Stomach (tissue), 9 donors: Measurements from ENCODE around the gene CYP4F22. TPM values are rescaled to one million over a fixed set of nuclear protein-coding genes. Genes with fewer than 3 reads are reported as not detected.

ENCODE experiments used
- DNase-seq, 2 donors: peaks; one replicate each; pipeline versions ENCODE4 v3.0.0 to v3.0.0-alpha.2; 2013 to 2019
- H3K27ac ChIP-seq, 5 donors: fragments of 200-600 bp in 4 of 5; sonication (generic) in 4 of 5; one replicate each; pipeline ENCODE4 v1.5.1; 2013 to 2019; ENCODE audit warnings: mild to moderate bottlenecking in 1 of 5, moderate library complexity in 1 of 5
- H3K27me3 ChIP-seq, 3 donors: fragments of 200-600 bp; sonication (generic); one replicate each; pipeline ENCODE4 v1.5.1; 2017 to 2019; ENCODE audit warnings: mixed run types in 1 of 3
- H3K36me3 ChIP-seq, 4 donors: fragments of 200-600 bp; sonication (generic); 1 replicate in 3 of 4; 2 replicates in 1 of 4; pipeline ENCODE4 v1.5.1; 2016 to 2019
- H3K4me1 ChIP-seq, 4 donors: fragments of 200-600 bp; sonication (generic); one replicate each; pipeline ENCODE4 v1.5.1; 2016 to 2019
- H3K4me3 ChIP-seq, 4 donors: fragments of 200-600 bp; sonication (generic) in 3 of 4; one replicate each; pipeline ENCODE4 v1.5.1; 2016 to 2019; ENCODE audit warnings: mild to moderate bottlenecking in 1 of 4
- H3K9me3 ChIP-seq, 4 donors: fragments of 200-600 bp; sonication (generic); one replicate each; pipeline ENCODE4 v1.5.1; 2016 to 2019
- EP300 ChIP-seq: sonication (generic); formaldehyde crosslinking; IDR thresholded peaks from one replicate; pipeline ENCODE4 v1.6.1; 2017; ENCODE audit warnings: antibody characterized with exemption
- POLR2A ChIP-seq, 4 donors: fragments of 450-650 bp; IDR thresholded peaks; one replicate each; pipeline ENCODE4 v1.6.1; 2016; ENCODE audit warnings: antibody characterized with exemption in 4 of 4, control low read depth in 2 of 4, mild to moderate bottlenecking in 1 of 4, moderate library complexity in 1 of 4
- POLR2AphosphoS5 ChIP-seq, 3 donors: sonication (generic); formaldehyde crosslinking; IDR thresholded peaks; one replicate each; pipeline ENCODE4 v1.6.1; 2016; ENCODE audit warnings: antibody characterized with exemption in 3 of 3
- WGBS, 5 donors: extraction: QIAGEN DNeasy Blood & Tissue Kit in 3 of 5; methylation state at CpG; one replicate each; pipeline versions ENCODE4 v1.1.5 to v1.1.7; 2013 to 2018; 5-methylcytosine and 5-hydroxymethylcytosine counted together
- intact Hi-C: fragments of 100-400 bp; cut with DNase I; formaldehyde crosslinking; loops from one replicate; pipeline ENCODE4 v1.15.1; 2023; ENCODE audit warnings: low total_unique reads
- polyA plus RNA-seq, 3 donors: library from polyadenylated mRNA; stranded (reverse); fragments of 200-250 nt; gene quantifications; one replicate each; pipeline ENCODE4 v1.2.3, GENCODE V29; 2013
- total RNA-seq, 5 donors: library from RNA; depleted of rRNA; stranded (reverse); fragments of >200 nt; gene quantifications; one replicate each; pipeline versions ENCODE4 v1.1.0 to v1.2.3, GENCODE V29; 2014 to 2016
- TF ChIP-seq, protein P1 (sequence below), 7 experiments: fragments of 450-650 bp in 4 of 7; fragments of 200-600 bp in 3 of 7; sonication (generic) in 3 of 7; IDR thresholded peaks; one replicate each; pipeline ENCODE4 v1.5.1; 2016 to 2019; ENCODE audit warnings: antibody characterized with exemption in 7 of 7, control low read depth in 2 of 7, mild to moderate bottlenecking in 1 of 7
- donor health status: healthy with polysubstance abuse.
- donor health status: Bipolar disorder and iron deficiency.
- donor health status: healthy.

Gene CYP4F22
- total and polyA plus RNA-seq, 8 donors: 0.12 to 21.6 (median 0.71) TPM; not detected in 2

DNA sequence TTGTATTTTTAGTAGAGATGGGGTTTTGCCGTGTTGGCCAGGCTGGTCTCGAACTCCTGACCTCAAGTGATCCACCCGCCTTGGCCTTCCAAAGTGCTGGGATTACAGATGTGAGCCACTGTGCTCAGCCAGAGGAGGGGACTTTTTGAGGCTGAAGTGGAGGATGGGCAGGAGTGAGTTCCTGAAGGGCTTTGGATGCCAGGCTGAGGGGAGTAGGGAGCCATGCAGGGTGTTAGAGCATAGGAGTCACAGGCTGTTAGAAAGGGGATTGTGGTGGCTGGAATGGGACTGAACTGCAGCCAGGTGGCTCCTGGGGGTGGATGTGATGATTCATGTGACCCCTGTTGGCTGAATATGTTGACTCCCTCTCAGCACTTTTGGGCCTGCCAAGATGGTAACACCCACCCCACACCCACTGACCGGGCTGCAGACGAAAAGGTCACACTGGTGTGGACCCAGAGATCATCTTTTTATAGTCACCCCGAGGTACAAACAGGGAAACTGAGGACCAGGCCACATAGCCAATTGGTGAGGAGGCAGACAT lies 11.2 kb downstream of the CYP4F22 start:
- peaks cover 0 to 21% (median 19%) of the 10 kb centered on the region in 4 donors for H3K9me3 ChIP-seq

DNA sequence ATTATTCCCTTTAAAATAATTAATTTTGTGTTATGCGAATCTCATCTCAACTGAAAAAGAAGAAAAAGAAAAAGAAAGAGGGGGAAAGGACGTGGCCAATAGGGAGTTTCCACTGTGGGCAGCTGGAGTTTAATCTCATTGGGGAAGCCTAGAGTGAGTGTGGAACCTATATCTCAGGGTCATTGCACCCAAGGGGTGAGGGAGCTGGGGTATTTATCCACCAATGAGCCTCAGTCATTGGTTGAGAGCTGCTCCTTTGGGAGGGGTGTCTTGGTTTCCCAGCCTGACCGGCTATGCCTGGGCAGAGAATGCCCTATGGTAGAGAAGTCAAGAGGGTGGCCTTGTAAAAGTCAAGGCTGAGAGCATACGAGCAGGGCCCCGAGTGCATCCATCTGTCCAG lies 16.5 kb downstream of the CYP4F22 start:
- Histone ChIP-seq H3K4me1 (no peaks in the 10 kb centered on the region), H3K9me3 (peaks cover 0 to under 1% (median 0%) of the 10 kb centered on the region in 4 donors), H3K4me3 (no peak overlapping the region), H3K27ac (no peak overlapping the region), H3K27me3 (peaks cover 0 to 31% (median 0%) of the 10 kb centered on the region in 3 donors), H3K36me3 (no peaks in the 10 kb centered on the region)
- TF ChIP-seq, protein P1, sequence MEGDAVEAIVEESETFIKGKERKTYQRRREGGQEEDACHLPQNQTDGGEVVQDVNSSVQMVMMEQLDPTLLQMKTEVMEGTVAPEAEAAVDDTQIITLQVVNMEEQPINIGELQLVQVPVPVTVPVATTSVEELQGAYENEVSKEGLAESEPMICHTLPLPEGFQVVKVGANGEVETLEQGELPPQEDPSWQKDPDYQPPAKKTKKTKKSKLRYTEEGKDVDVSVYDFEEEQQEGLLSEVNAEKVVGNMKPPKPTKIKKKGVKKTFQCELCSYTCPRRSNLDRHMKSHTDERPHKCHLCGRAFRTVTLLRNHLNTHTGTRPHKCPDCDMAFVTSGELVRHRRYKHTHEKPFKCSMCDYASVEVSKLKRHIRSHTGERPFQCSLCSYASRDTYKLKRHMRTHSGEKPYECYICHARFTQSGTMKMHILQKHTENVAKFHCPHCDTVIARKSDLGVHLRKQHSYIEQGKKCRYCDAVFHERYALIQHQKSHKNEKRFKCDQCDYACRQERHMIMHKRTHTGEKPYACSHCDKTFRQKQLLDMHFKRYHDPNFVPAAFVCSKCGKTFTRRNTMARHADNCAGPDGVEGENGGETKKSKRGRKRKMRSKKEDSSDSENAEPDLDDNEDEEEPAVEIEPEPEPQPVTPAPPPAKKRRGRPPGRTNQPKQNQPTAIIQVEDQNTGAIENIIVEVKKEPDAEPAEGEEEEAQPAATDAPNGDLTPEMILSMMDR (IDR thresholded peaks at IDR 0.05): no peak
- TF ChIP-seq EP300 (no peak), POLR2A (IDR thresholded peaks at IDR 0.05) (no peak), POLR2AphosphoS5 (IDR thresholded peaks at IDR 0.05) (no peak)
- DNase-seq: no peak
- intact Hi-C loops: no loop called here
- 72 to 87% (median 77%) methylated on average over 5 of the region's 5 CpGs for WGBS, 5 donors

More for the DNA sequence above, 11.2 kb downstream of the CYP4F22 start:
- WGBS, 5 donors: 65 to 76% (median 71%) methylated on average over 6 of the region's 6 CpGs
- intact Hi-C loops: no loop called here
- peaks cover 0 to 36% (median 0%) of the 10 kb centered on the region in 3 donors for H3K27me3 ChIP-seq
- DNase-seq: no peak
- no peaks in the 10 kb centered on the region for H3K4me1 ChIP-seq
- no peak for TF ChIP-seq POLR2AphosphoS5 (IDR thresholded peaks at IDR 0.05)
- TF ChIP-seq POLR2A (IDR thresholded peaks at IDR 0.05): no peak
- TF ChIP-seq EP300: no peak
- TF ChIP-seq, protein P1 (IDR thresholded peaks at IDR 0.05): no peak
- H3K27ac ChIP-seq: no peak overlapping the region
- no peaks in the 10 kb centered on the region for H3K36me3 ChIP-seq
- H3K4me3 ChIP-seq: no peak overlapping the region

DNA sequence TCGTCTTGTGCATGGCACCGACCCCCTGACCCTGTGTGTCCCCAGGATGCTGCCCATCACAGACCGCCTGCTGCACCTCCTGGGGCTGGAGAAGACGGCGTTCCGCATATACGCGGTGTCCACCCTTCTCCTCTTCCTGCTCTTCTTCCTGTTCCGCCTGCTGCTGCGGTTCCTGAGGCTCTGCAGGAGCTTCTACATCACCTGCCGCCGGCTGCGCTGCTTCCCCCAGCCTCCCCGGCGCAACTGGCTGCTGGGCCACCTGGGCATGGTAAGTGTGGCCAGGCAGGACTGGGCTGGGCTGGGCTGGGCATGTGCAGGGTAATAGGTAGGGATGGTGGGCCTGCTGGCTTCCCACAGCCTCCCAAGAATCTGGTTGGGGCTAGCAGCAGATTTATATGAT lies 17.0 kb downstream of the CYP4F22 start:
- H3K36me3 ChIP-seq: no peaks in the 10 kb centered on the region
- H3K27ac ChIP-seq: no peak overlapping the region
- TF ChIP-seq POLR2A (IDR thresholded peaks at IDR 0.05) (no peak), EP300 (no peak), POLR2AphosphoS5 (IDR thresholded peaks at IDR 0.05) (no peak)
- TF ChIP-seq, protein P1 (IDR thresholded peaks at IDR 0.05): no peak
- intact Hi-C loops: no loop called here
- peaks cover 0 to 4% (median under 1%) of the 10 kb centered on the region in 4 donors for H3K9me3 ChIP-seq
- DNase-seq: no peak
- H3K4me1 ChIP-seq: no peaks in the 10 kb centered on the region
- no peak overlapping the region for H3K4me3 ChIP-seq
- 80 to 90% (median 87%) methylated on average over 13 to 15 of the region's 15 CpGs for WGBS, 5 donors
- peaks cover 0 to 29% (median 0%) of the 10 kb centered on the region in 3 donors for H3K27me3 ChIP-seq

DNA sequence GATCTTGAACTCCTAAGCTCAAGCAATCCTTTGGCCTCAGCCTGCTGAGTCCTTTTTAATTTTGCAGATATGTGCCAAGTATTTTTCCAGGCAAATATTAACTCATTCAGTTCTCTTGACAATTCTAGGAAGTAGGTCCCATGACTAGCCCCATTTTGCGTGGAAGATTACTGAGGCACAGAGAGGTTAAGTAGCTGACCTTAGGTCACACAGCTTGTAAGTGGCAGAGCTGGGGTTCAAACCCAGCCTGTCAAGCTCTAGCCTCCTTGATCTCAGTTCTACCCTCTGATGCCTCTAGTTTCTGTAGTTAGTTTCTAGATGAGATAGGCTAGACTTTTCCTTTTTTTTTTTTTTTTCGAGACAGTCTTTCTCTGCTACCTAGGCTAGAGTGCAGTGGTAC lies 18.1 kb downstream of the CYP4F22 start:
- 71 to 87% (median 75%) methylated on average over 2 of the region's 2 CpGs for WGBS, 5 donors
- Histone ChIP-seq H3K4me3 (no peak overlapping the region), H3K4me1 (no peaks in the 10 kb centered on the region), H3K9me3 (peaks cover 0 to 4% (median 2%) of the 10 kb centered on the region in 4 donors), H3K27ac (no peak overlapping the region), H3K36me3 (no peaks in the 10 kb centered on the region), H3K27me3 (peaks cover 0 to 27% (median 0%) of the 10 kb centered on the region in 3 donors)
- no peak for DNase-seq
- intact Hi-C loops: no loop called here
- TF ChIP-seq POLR2AphosphoS5 (IDR thresholded peaks at IDR 0.05) (no peak), EP300 (no peak), POLR2A (IDR thresholded peaks at IDR 0.05) (no peak)
- TF ChIP-seq, protein P1 (IDR thresholded peaks at IDR 0.05): no peak
